ENCODE measurements around the gene CD248.

DNA sequence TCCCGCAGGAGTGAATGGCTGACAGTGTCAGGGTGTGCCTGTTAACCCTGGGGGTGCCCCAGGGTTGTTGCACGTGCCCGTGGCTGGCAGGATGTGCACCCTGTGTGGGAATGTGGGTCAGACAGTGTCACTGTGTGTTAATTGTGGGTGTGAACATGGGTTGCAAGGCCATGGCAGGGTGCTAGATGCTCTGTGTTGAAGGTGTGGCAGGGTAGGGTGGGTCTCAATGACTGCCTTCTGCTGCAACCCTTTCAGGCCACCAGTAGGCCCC lies 11.1 kb upstream of the CD248 start:
- TF ChIP-seq, protein P1, sequence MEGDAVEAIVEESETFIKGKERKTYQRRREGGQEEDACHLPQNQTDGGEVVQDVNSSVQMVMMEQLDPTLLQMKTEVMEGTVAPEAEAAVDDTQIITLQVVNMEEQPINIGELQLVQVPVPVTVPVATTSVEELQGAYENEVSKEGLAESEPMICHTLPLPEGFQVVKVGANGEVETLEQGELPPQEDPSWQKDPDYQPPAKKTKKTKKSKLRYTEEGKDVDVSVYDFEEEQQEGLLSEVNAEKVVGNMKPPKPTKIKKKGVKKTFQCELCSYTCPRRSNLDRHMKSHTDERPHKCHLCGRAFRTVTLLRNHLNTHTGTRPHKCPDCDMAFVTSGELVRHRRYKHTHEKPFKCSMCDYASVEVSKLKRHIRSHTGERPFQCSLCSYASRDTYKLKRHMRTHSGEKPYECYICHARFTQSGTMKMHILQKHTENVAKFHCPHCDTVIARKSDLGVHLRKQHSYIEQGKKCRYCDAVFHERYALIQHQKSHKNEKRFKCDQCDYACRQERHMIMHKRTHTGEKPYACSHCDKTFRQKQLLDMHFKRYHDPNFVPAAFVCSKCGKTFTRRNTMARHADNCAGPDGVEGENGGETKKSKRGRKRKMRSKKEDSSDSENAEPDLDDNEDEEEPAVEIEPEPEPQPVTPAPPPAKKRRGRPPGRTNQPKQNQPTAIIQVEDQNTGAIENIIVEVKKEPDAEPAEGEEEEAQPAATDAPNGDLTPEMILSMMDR (conservative IDR thresholded peaks at IDR 0.05) = no peak
- TF ChIP-seq ZFX (IDR thresholded peaks at IDR 0.05) = no peak

Measured in C4-2B (cell line).